Measurements from ENCODE around the gene CD28. TPM values are rescaled to one million over a fixed set of nuclear protein-coding genes. Genes with fewer than 3 reads are reported as not detected.

The CD28 gene
- total and polyA plus RNA-seq, 2 donors (not counting 3 experiments of a cell fraction or from before 2014, with no cell fraction given) = 0.15 TPM; not detected in 1

DNA sequence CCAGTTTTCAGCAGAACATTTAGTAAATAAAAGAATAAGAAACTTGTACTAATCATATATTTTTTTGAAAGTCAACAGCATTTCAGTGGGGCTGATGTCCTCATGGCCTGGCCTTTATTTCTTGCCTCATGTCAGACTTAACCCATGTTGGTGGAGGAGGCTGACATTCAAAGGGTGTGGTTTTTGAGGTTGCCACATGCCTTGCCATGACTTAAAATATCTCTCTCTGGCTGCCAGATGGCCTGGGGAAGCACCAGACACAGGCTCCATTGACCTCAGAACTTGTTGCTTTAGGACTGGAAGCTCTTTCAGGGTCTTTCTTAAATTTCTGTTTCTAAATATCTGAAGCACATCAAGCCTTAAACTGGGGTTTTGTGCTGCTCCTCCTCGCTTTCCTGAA lies 32.5 kb upstream of the CD28 start:
- dilution Hi-C loops (cut with MboI; ENCODE audit: extremely low pct_ligation_motif_present, low sequenced_read_pairs) = no loop called here
- H3K4me2 ChIP-seq (ENCODE audit: insufficient read depth, low read length) = no peak overlapping the region
- H3K4me3 ChIP-seq (replicated peaks in 1 of 3; ENCODE audit: insufficient read depth in 1 of 3, low read depth in 1 of 3, low read length in 3 of 3) = no peak overlapping the region
- H3K27me3 ChIP-seq (ENCODE audit: control insufficient read depth in 2 of 2, insufficient read depth in 2 of 2, low read length in 2 of 2) = no peaks in the 10 kb centered on the region
- intact Hi-C loops (cut with micrococcal nuclease) = no loop called here
- no peak overlapping the region for H3K9ac ChIP-seq (replicated peaks; ENCODE audit: extremely low read depth, insufficient read depth, low read length)
- no peaks in the 10 kb centered on the region for H3K36me3 ChIP-seq (ENCODE audit: control insufficient read depth in 2 of 2, extremely low read depth in 1 of 2, insufficient read depth in 2 of 2, low read length in 2 of 2)
- peaks cover 13% of the 10 kb centered on the region for H3K4me1 ChIP-seq (ENCODE audit: control insufficient read depth, extremely low read depth, insufficient read depth, low read length)
- H3K79me2 ChIP-seq (ENCODE audit: control insufficient read depth, insufficient read depth, low read length) = no peaks in the 10 kb centered on the region
- no peak for TF ChIP-seq MYC (IDR thresholded peaks at IDR 0.05; ENCODE audit: low read depth, low read length)
- no peak for TF ChIP-seq POLR2A (IDR thresholded peaks at IDR 0.05; ENCODE audit: low read depth, low read length)
- TF ChIP-seq EZH2 (IDR thresholded peaks at IDR 0.05; ENCODE audit: borderline replicate concordance, low read depth, low read length, severe bottlenecking) = no peak
- TF ChIP-seq, protein P1, sequence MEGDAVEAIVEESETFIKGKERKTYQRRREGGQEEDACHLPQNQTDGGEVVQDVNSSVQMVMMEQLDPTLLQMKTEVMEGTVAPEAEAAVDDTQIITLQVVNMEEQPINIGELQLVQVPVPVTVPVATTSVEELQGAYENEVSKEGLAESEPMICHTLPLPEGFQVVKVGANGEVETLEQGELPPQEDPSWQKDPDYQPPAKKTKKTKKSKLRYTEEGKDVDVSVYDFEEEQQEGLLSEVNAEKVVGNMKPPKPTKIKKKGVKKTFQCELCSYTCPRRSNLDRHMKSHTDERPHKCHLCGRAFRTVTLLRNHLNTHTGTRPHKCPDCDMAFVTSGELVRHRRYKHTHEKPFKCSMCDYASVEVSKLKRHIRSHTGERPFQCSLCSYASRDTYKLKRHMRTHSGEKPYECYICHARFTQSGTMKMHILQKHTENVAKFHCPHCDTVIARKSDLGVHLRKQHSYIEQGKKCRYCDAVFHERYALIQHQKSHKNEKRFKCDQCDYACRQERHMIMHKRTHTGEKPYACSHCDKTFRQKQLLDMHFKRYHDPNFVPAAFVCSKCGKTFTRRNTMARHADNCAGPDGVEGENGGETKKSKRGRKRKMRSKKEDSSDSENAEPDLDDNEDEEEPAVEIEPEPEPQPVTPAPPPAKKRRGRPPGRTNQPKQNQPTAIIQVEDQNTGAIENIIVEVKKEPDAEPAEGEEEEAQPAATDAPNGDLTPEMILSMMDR (IDR thresholded peaks at IDR 0.05; ENCODE audit: extremely low read depth in 1 of 2, insufficient read depth in 1 of 2, low read depth in 1 of 2, low read length in 2 of 2) = no peak
- TF ChIP-seq FOS (IDR thresholded peaks at IDR 0.05; ENCODE audit: borderline replicate concordance, insufficient read depth, low read length) = no peak
- no peak for TF ChIP-seq POLR2AphosphoS5 (IDR thresholded peaks at IDR 0.05; ENCODE audit: insufficient read depth, low read depth, low read length)
- TF ChIP-seq GATA2 (IDR thresholded peaks at IDR 0.05; ENCODE audit: insufficient read depth, insufficient read length, low read depth, low read length) = no peak
- TF ChIP-seq JUN (IDR thresholded peaks at IDR 0.05; ENCODE audit: borderline replicate concordance, insufficient read depth, insufficient read length, low read depth) = no peak
- TF ChIP-seq, protein P2, sequence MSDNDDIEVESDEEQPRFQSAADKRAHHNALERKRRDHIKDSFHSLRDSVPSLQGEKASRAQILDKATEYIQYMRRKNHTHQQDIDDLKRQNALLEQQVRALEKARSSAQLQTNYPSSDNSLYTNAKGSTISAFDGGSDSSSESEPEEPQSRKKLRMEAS (IDR thresholded peaks at IDR 0.05; ENCODE audit: insufficient read depth, insufficient read length) = no peak
- no peak overlapping the region for H3K27ac ChIP-seq (ENCODE audit: insufficient read depth, low read depth, low read length)
- ChIA-PET CTCF (no interaction called here), POLR2A (no interaction called here)
- DNase-seq (ENCODE audit: low read depth, low spot score) (no peak), FAIRE-seq (no peak)
- H3K9me1 ChIP-seq (replicated peaks; ENCODE audit: control insufficient read depth, extremely low read depth, insufficient read depth, low read length) = no peaks in the 10 kb centered on the region
- no TSS peak for BruUV-seq (replicated peaks)
- H3K9me3 ChIP-seq (replicated peaks; ENCODE audit: control insufficient read depth, insufficient read depth, low read length) = no peaks in the 10 kb centered on the region
- no peaks in the 10 kb centered on the region for H4K20me1 ChIP-seq (replicated peaks; ENCODE audit: control insufficient read depth, extremely low read depth, insufficient read depth, low read length)
- no peak overlapping the region for H2AFZ ChIP-seq (ENCODE audit: low read depth, low read length)
